ENCODE measurements around the gene VWA8. TPM values are rescaled to one million over a fixed set of nuclear protein-coding genes. Genes with fewer than 3 reads are reported as not detected.
"Not testable (repeated sequence)": the region's sequence is repeated elsewhere in the genome, so short reads cannot be mapped to it uniquely, and the experiment has no call there.

The VWA8 gene
- total RNA-seq, 4 donors from 2014 or later, result 27.1 to 39.7 (median 30.4) TPM

DNA sequence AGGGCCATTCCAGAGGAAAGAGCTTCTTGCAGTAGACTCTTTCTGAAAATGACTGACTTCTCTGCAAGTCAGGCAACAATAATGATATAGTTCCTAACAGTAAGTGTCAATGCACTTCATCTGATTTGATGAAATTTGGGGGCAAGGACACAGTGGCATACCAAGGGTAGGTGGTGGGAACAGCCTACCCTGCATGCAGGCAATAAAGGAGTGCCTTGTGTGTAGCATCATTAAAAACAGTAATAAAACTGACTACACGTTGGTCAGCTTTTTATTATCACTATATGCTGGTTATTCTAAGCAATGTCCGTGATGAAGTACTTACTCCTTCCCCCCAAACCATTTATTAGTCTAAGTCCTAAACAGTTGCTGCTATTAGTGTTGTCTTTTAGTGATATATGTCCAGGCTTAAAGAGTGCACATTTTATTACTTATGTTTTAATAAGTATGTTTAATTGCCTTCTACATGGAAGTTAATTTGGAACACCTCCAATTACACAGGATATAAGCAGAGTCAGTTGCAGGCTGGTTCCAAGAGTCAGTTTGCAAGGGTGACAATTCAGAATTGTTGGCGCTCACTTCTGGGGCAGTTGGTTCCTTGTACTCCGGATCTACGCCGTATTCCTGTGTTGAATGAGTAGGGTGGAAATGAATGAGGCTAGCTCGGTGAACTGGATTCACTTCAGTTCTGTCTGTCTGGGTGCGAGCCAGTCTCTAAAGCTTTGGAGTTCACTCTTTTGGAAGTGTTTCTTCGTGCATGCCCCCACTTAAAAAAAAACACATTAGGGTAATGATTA is 419.6 kb downstream of the VWA8 start:
- DNase-seq, result no peak

DNA sequence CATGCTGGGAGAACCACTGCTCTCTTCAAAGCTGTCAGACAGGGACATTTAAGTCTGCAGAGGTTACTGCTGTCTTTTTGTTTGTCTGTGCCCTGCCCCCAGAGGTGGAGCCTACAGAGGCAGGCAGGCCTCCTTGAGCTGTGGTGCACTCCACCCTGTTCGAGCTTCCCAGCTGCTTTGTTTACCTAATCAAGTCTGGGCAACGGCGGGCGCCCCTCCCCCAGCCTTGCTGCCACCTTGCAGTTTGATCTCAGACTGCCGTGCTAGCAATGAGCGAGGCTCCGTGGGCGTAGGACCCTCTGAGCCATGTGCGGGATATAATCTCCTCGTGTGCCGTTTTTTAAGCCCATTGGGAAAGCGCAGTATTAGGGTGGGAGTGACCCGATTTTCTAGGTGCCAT is 420.7 kb downstream of the VWA8 start:
- H3K36me3 ChIP-seq; H3K27me3 ChIP-seq; H3K9me3 ChIP-seq; H3K4me1 ChIP-seq; H3K4me3 ChIP-seq (replicated peaks in 1 of 3); intact Hi-C loops (cut with DNase I); DNase-seq; H3K27ac ChIP-seq: not testable (repeated sequence)
- WGBS, 2 donors, result 74 to 90% methylated on average over 12 to 13 of the region's 13 CpGs

More for the DNA sequence above, 419.6 kb downstream of the VWA8 start:
- intact Hi-C loops (cut with DNase I), result no loop called here
- TF ChIP-seq, protein P1, sequence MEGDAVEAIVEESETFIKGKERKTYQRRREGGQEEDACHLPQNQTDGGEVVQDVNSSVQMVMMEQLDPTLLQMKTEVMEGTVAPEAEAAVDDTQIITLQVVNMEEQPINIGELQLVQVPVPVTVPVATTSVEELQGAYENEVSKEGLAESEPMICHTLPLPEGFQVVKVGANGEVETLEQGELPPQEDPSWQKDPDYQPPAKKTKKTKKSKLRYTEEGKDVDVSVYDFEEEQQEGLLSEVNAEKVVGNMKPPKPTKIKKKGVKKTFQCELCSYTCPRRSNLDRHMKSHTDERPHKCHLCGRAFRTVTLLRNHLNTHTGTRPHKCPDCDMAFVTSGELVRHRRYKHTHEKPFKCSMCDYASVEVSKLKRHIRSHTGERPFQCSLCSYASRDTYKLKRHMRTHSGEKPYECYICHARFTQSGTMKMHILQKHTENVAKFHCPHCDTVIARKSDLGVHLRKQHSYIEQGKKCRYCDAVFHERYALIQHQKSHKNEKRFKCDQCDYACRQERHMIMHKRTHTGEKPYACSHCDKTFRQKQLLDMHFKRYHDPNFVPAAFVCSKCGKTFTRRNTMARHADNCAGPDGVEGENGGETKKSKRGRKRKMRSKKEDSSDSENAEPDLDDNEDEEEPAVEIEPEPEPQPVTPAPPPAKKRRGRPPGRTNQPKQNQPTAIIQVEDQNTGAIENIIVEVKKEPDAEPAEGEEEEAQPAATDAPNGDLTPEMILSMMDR (IDR thresholded peaks at IDR 0.05), result no peak
- TF ChIP-seq POLR2A (IDR thresholded peaks at IDR 0.05), result no peak
- Histone ChIP-seq H3K27me3 (no peaks in the 10 kb centered on the region), H3K27ac (no peak overlapping the region), H3K36me3 (no peaks in the 10 kb centered on the region), H3K9me3 (no peaks in the 10 kb centered on the region), H3K4me1 (no peaks in the 10 kb centered on the region), H3K4me3 (replicated peaks in 1 of 3) (no peak overlapping the region)
- 76 to 80% methylated on average over 9 of the region's 9 CpGs for WGBS, 2 donors

DNA sequence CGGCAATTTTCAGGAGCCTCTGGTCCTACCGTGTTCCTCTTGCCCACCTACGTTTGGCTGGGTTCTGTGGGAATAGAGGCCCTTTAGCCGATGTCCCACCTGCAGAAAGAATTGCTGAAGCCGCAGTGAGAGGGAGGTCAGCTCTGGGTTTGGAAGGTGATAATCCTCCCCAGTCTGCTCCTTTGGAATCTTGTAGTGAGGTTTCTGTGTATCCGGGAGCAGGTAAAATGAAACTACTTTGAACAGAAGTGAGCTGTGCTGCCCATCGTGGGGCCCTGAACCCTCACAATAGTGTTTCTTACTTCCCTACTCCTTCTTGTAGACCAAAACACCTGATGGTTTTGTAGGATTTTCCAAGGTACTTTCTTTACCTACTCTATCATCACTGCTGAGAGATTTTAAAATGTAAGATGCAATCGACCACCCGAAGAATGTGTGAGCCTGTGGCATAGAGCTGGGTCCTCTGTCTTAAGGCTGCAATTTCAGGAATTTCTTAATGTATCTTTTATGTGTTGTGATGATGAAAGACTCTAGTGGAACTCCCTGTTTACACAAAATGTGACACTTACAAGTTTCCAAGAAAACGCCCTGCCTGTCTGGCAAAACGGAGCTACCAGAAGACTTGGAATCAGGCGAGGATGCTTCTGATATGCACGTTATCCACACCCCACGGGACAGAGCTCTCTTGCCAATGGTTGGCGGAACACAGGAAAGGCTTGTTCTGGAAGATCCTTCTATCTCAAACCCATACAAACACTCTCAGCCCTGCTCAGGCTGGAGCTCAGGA is 427.4 kb downstream of the VWA8 start:
- no peak for DNase-seq
- Histone ChIP-seq H3K27me3 (no peaks in the 10 kb centered on the region), H3K4me1 (no peaks in the 10 kb centered on the region), H3K36me3 (no peaks in the 10 kb centered on the region), H3K9me3 (no peaks in the 10 kb centered on the region), H3K4me3 (replicated peaks in 1 of 3) (no peak overlapping the region), H3K27ac (no peak overlapping the region)
- no peak for TF ChIP-seq POLR2A (IDR thresholded peaks at IDR 0.05)
- TF ChIP-seq, protein P1 (IDR thresholded peaks at IDR 0.05), result no peak
- intact Hi-C loops (cut with DNase I), result no loop called here
- 71 to 73% methylated on average over 15 of the region's 15 CpGs for WGBS, 2 donors

DNA sequence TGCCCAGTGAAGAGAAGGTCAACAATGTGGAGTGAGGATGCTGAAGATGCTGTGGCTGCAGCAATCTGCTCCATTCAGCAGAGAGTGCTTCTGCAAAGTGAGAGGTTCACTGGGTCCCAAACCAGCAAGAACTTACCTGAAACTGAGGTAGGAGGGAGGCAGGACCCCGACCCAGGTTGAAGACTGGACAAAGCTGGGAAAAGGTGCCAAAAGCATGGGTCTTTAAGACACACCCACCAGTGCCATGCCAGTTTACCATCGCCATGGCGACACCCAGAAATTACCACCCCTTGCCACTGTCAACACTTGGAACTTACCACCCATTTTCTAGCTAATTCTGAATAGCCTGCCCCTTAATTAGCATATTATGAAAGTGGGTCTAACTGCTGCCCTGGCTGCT is 432.9 kb downstream of the VWA8 start:
- H3K4me3 ChIP-seq (replicated peaks in 1 of 3), result no peak overlapping the region
- DNase-seq, result no peak
- no peaks in the 10 kb centered on the region for H3K36me3 ChIP-seq
- TF ChIP-seq, protein P1 (IDR thresholded peaks at IDR 0.05), result no peak
- TF ChIP-seq POLR2A (IDR thresholded peaks at IDR 0.05), result no peak
- H3K27ac ChIP-seq, result no peak overlapping the region
- WGBS, 2 donors, result 90% methylated on average over 3 of the region's 3 CpGs
- H3K4me1 ChIP-seq, result no peaks in the 10 kb centered on the region
- no peaks in the 10 kb centered on the region for H3K9me3 ChIP-seq
- H3K27me3 ChIP-seq, result no peaks in the 10 kb centered on the region
- intact Hi-C loops (cut with DNase I), result no loop called here

DNA sequence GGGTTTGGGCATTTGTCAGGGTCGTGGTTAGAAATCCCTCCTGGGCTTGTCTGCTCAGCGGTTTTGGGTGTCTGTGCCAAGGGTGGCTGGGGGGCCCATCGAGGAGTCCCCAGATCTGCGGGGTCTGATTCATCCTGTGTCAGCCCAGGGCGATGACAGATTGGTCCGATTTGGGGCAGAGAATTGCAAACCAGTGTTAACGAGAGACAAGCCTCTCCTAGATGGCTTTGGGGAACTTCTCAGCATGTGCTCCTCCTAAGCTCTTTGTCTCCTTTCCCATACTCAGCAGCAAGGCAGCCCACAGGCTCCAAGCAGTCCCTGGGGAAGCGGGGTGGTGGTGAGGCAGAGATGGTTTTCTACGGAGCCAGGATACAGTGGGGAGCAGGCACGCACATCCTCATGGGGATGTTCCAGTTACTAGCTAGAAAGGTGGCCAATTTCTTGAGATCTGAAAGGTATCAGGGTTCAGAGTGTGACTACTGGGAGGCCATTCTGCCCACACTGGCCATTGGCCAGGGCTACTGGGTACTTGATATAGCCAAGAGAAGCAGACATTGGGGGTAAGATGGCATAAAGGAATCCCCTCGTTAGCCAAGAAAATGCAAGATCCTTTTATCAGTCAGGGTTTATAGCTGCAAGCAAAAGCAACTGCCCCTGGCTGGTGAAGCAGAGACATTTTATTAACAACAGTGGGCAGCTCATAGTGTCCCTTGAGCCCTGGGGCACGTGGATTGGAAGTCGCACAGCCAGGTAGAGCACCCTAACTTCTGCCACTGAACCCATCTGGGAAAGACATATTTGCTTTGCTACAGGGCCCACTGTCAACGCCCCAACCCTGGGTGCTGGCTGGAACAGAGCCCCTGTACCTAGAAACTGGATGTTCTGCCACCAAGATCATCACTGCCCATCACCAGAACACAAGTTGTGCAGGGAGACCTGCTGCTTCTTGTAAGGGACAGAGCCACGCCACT is 440.0 kb downstream of the VWA8 start:
- WGBS, 2 donors, result 84 to 89% methylated on average over 9 to 15 of the region's 15 CpGs

More for the DNA sequence above, 440.0 kb downstream of the VWA8 start:
- TF ChIP-seq, protein P1 (IDR thresholded peaks at IDR 0.05), result no peak
- no peak for TF ChIP-seq POLR2A (IDR thresholded peaks at IDR 0.05)
- Histone ChIP-seq H3K9me3 (no peaks in the 10 kb centered on the region), H3K27ac (no peak overlapping the region), H3K4me3 (replicated peaks in 1 of 3) (no peak overlapping the region), H3K4me1 (no peaks in the 10 kb centered on the region), H3K36me3 (no peaks in the 10 kb centered on the region), H3K27me3 (no peaks in the 10 kb centered on the region)
- intact Hi-C loops (cut with DNase I), result no loop called here
- DNase-seq, result no peak

Measured in thyroid gland (tissue), 4 donors.